ENCODE data around the gene ZBTB16.
"Not testable (repeated sequence)": the region's sequence is repeated elsewhere in the genome, so short reads cannot be mapped to it uniquely, and the experiment has no call there.

Gene ZBTB16

GRCh38 chr11:114042234-114042633 is 17.3 kb upstream of the ZBTB16 start:
- DNase-seq (ENCODE audit: low spot score): no peak

GRCh38 chr11:114044042-114044871 is 15.3 kb upstream of the ZBTB16 start:
- DNase-seq (ENCODE audit: low spot score): no peak

GRCh38 chr11:114047327-114047726 is 12.2 kb upstream of the ZBTB16 start:
- no peak for DNase-seq (ENCODE audit: low spot score)

GRCh38 chr11:114049050-114049449 is 10.5 kb upstream of the ZBTB16 start:
- DNase-seq (ENCODE audit: low spot score): no peak

GRCh38 chr11:114049766-114050165 is 9.7 kb upstream of the ZBTB16 start:
- DNase-seq (ENCODE audit: low spot score): not testable (repeated sequence)

- DNase-seq (ENCODE audit: low spot score): no peak
Observed at GRCh38 chr11:114050258-114050927, 9.1 kb upstream of the ZBTB16 start.

GRCh38 chr11:114051558-114051957 is 8.0 kb upstream of the ZBTB16 start:
- no peak for DNase-seq (ENCODE audit: low spot score)

GRCh38 chr11:114052160-114052559 is 7.4 kb upstream of the ZBTB16 start:
- DNase-seq (ENCODE audit: low spot score): no peak

GRCh38 chr11:114053406-114053805 is 6.1 kb upstream of the ZBTB16 start:
- DNase-seq (ENCODE audit: low spot score): no peak

- no peak for DNase-seq (ENCODE audit: low spot score)
Observed at GRCh38 chr11:114054806-114055205, 4.7 kb upstream of the ZBTB16 start.

GRCh38 chr11:114056409-114056808 is 3.1 kb upstream of the ZBTB16 start:
- no peak for DNase-seq (ENCODE audit: low spot score)

GRCh38 chr11:114057147-114057546 is 2.4 kb upstream of the ZBTB16 start:
- no peak for DNase-seq (ENCODE audit: low spot score)

- no peak for DNase-seq (ENCODE audit: low spot score)
Observed at GRCh38 chr11:114057605-114058004, 1.9 kb upstream of the ZBTB16 start.

- DNase-seq (ENCODE audit: low spot score): no peak
Observed at GRCh38 chr11:114058026-114058706, 1.3 kb upstream of the ZBTB16 start.

GRCh38 chr11:114058871-114059277 is 637 bp upstream of the ZBTB16 start:
- no peak for DNase-seq (ENCODE audit: low spot score)

GRCh38 chr11:114059984-114060391 is 477 bp downstream of the ZBTB16 start:
- DNase-seq (ENCODE audit: low spot score): no peak

GRCh38 chr11:114060392-114061047 is 1.0 kb downstream of the ZBTB16 start:
- no peak for DNase-seq (ENCODE audit: low spot score)

GRCh38 chr11:114061048-114061680 is 1.7 kb downstream of the ZBTB16 start:
- no peak for DNase-seq (ENCODE audit: low spot score)

- DNase-seq (ENCODE audit: low spot score): no peak
Observed at GRCh38 chr11:114061681-114062049, 2.2 kb downstream of the ZBTB16 start.

GRCh38 chr11:114062272-114062671 is 2.8 kb downstream of the ZBTB16 start:
- DNase-seq (ENCODE audit: low spot score): no peak

GRCh38 chr11:114063149-114063828 is 3.8 kb downstream of the ZBTB16 start:
- DNase-seq (ENCODE audit: low spot score): no peak
